ENCODE results near the gene POPDC2. TPM values are rescaled to one million over a fixed set of nuclear protein-coding genes. Genes with fewer than 3 reads are reported as not detected.
"Not testable (repeated sequence)": the region's sequence is repeated elsewhere in the genome, so short reads cannot be mapped to it uniquely, and the experiment has no call there.

POPDC2 gene
- total RNA-seq, 1 donor from 2014 or later, result 0.63 TPM

GRCh38 chr3:119678209-119678608, 17.8 kb upstream of the POPDC2 start:
- H3K27ac Mint-ChIP-seq, H3K4me3 Mint-ChIP-seq, DNase-seq, H3K9me3 Mint-ChIP-seq, H3K27me3 Mint-ChIP-seq: not testable (repeated sequence)
- Mint-ChIP-seq H3K36me3 (ENCODE audit: low read depth) (peaks cover 13% of the 10 kb centered on the region), H3K4me1 (peaks cover 29% of the 10 kb centered on the region)
- intact Hi-C loops (cut with micrococcal nuclease), result loop anchor here (5.0 kb wide), 2 partner anchors 101 to 441 kb away; partner anchors contain the start of gene ADPRH

GRCh38 chr3:119677641-119677934, 17.2 kb upstream of the POPDC2 start:
- peaks cover 31% of the 10 kb centered on the region for H3K4me1 Mint-ChIP-seq
- H3K9me3 Mint-ChIP-seq, result no peaks in the 10 kb centered on the region
- peak overlapping the region; percentile 87 for H3K4me3 Mint-ChIP-seq
- H3K36me3 Mint-ChIP-seq (ENCODE audit: low read depth), result peaks cover 18% of the 10 kb centered on the region
- no peaks in the 10 kb centered on the region for H3K27me3 Mint-ChIP-seq
- intact Hi-C loops (cut with micrococcal nuclease), result loop anchor here (1.0 to 5.0 kb wide), 9 partner anchors 23 to 440 kb away; partner anchors contain the start of genes ADPRH, ARHGAP31, TIMMDC1 and TMEM39A
- H3K27ac Mint-ChIP-seq, result peak overlapping the region; percentile 96
- DNase-seq, result no peak

- H3K4me1 Mint-ChIP-seq, result peaks cover 33% of the 10 kb centered on the region
- H3K9me3 Mint-ChIP-seq, result no peaks in the 10 kb centered on the region
- H3K27me3 Mint-ChIP-seq, result no peaks in the 10 kb centered on the region
- peak within 1 kb of the TSS; percentile 87 for H3K4me3 Mint-ChIP-seq
- peaks cover 22% of the 10 kb centered on the region for H3K36me3 Mint-ChIP-seq (ENCODE audit: low read depth)
- intact Hi-C loops (cut with micrococcal nuclease), result loop anchor here (1.0 to 5.0 kb wide), 10 partner anchors 23 to 440 kb away; partner anchors contain the start of genes ADPRH, ARHGAP31, CD80 and TIMMDC1
- peak; percentile 98 for DNase-seq
- H3K27ac Mint-ChIP-seq, result peak within 1 kb of the TSS; percentile 96
Measured at GRCh38 chr3:119676771-119677640, 16.6 kb upstream of the POPDC2 start, which contains the start of gene COX17. COX17 (minus strand) TSS chr3:119677406; CDS start chr3:119677310, 96 bp downstream.

- peaks cover 28% of the 10 kb centered on the region for H3K36me3 Mint-ChIP-seq (ENCODE audit: low read depth)
- DNase-seq, result no peak
- H3K4me1 Mint-ChIP-seq, result peaks cover 33% of the 10 kb centered on the region
- H3K9me3 Mint-ChIP-seq, result no peaks in the 10 kb centered on the region
- H3K27ac Mint-ChIP-seq, result peak overlapping the region; percentile 96
- H3K27me3 Mint-ChIP-seq, result no peaks in the 10 kb centered on the region
- peak overlapping the region; percentile 87 for H3K4me3 Mint-ChIP-seq
- intact Hi-C loops (cut with micrococcal nuclease), result loop anchor here (1.0 to 5.0 kb wide), 4 partner anchors 75 to 439 kb away; partner anchors contain the start of genes ADPRH and CD80
Measured at GRCh38 chr3:119676020-119676419, 15.6 kb upstream of the POPDC2 start.

- no peak for DNase-seq
- Mint-ChIP-seq H3K27me3 (no peaks in the 10 kb centered on the region), H3K4me3 (peak overlapping the region; percentile 87), H3K36me3 (ENCODE audit: low read depth) (peaks cover 34% of the 10 kb centered on the region), H3K9me3 (no peaks in the 10 kb centered on the region), H3K4me1 (peaks cover 33% of the 10 kb centered on the region), H3K27ac (peak overlapping the region; percentile 96)
- intact Hi-C loops (cut with micrococcal nuclease), result loop anchor here (5.0 kb wide), 2 partner anchors 98 to 438 kb away; partner anchors contain the start of gene ADPRH
Measured at GRCh38 chr3:119675188-119675874, 14.9 kb upstream of the POPDC2 start.

- H3K27ac Mint-ChIP-seq, result no peak overlapping the region
- H3K4me1 Mint-ChIP-seq, result peaks cover 33% of the 10 kb centered on the region
- DNase-seq, result no peak
- H3K36me3 Mint-ChIP-seq (ENCODE audit: low read depth), result peaks cover 43% of the 10 kb centered on the region
- no peak overlapping the region for H3K4me3 Mint-ChIP-seq
- no peaks in the 10 kb centered on the region for H3K9me3 Mint-ChIP-seq
- intact Hi-C loops (cut with micrococcal nuclease), result no loop called here
- no peaks in the 10 kb centered on the region for H3K27me3 Mint-ChIP-seq
Measured at GRCh38 chr3:119673875-119674274, 13.5 kb upstream of the POPDC2 start.

GRCh38 chr3:119672776-119673175, 12.4 kb upstream of the POPDC2 start:
- Mint-ChIP-seq H3K4me1 (peaks cover 32% of the 10 kb centered on the region), H3K4me3 (no peak overlapping the region), H3K27me3 (no peaks in the 10 kb centered on the region), H3K27ac (no peak overlapping the region), H3K9me3 (no peaks in the 10 kb centered on the region), H3K36me3 (ENCODE audit: low read depth) (peaks cover 46% of the 10 kb centered on the region)
- intact Hi-C loops (cut with micrococcal nuclease), result no loop called here
- DNase-seq, result no peak

- Mint-ChIP-seq H3K27ac (no peak overlapping the region), H3K27me3 (no peaks in the 10 kb centered on the region), H3K9me3 (no peaks in the 10 kb centered on the region), H3K36me3 (ENCODE audit: low read depth) (peaks cover 52% of the 10 kb centered on the region), H3K4me1 (peaks cover 10% of the 10 kb centered on the region), H3K4me3 (no peak overlapping the region)
- intact Hi-C loops (cut with micrococcal nuclease), result no loop called here
- no peak for DNase-seq
Measured at GRCh38 chr3:119669906-119670570, 9.6 kb upstream of the POPDC2 start.

GRCh38 chr3:119665954-119666559, 5.7 kb upstream of the POPDC2 start:
- Mint-ChIP-seq H3K4me3 (no peak overlapping the region), H3K27me3 (no peaks in the 10 kb centered on the region), H3K4me1 (peaks cover 6% of the 10 kb centered on the region), H3K9me3 (no peaks in the 10 kb centered on the region), H3K27ac (no peak overlapping the region), H3K36me3 (ENCODE audit: low read depth) (peaks cover 32% of the 10 kb centered on the region)
- no peak for DNase-seq
- intact Hi-C loops (cut with micrococcal nuclease), result no loop called here

GRCh38 chr3:119664850-119665379, 4.5 kb upstream of the POPDC2 start:
- H3K36me3 Mint-ChIP-seq (ENCODE audit: low read depth), result peaks cover 23% of the 10 kb centered on the region
- DNase-seq, result no peak
- no peaks in the 10 kb centered on the region for H3K27me3 Mint-ChIP-seq
- no peak overlapping the region for H3K4me3 Mint-ChIP-seq
- H3K4me1 Mint-ChIP-seq, result peaks cover 6% of the 10 kb centered on the region
- H3K9me3 Mint-ChIP-seq, result no peaks in the 10 kb centered on the region
- no peak overlapping the region for H3K27ac Mint-ChIP-seq
- intact Hi-C loops (cut with micrococcal nuclease), result no loop called here

- no peak for DNase-seq
- Mint-ChIP-seq H3K4me3 (no peak overlapping the region), H3K4me1 (peaks cover 6% of the 10 kb centered on the region), H3K27ac (no peak overlapping the region), H3K36me3 (ENCODE audit: low read depth) (peaks cover 22% of the 10 kb centered on the region), H3K27me3 (no peaks in the 10 kb centered on the region), H3K9me3 (no peaks in the 10 kb centered on the region)
- intact Hi-C loops (cut with micrococcal nuclease), result no loop called here
Measured at GRCh38 chr3:119664370-119664769, 4.0 kb upstream of the POPDC2 start.

- intact Hi-C loops (cut with micrococcal nuclease), result no loop called here
- Mint-ChIP-seq H3K9me3 (no peaks in the 10 kb centered on the region), H3K4me1 (peaks cover 6% of the 10 kb centered on the region), H3K27me3 (no peaks in the 10 kb centered on the region), H3K4me3 (no peak overlapping the region), H3K36me3 (ENCODE audit: low read depth) (peaks cover 18% of the 10 kb centered on the region), H3K27ac (no peak overlapping the region)
- DNase-seq, result no peak
Measured at GRCh38 chr3:119663885-119664284, 3.5 kb upstream of the POPDC2 start.
